Liver (tissue), 9 donors: ENCODE measurements around the gene AHSA1. TPM values are rescaled to one million over a fixed set of nuclear protein-coding genes. Genes with fewer than 3 reads are reported as not detected.

Source experiments
- DNase-seq: peaks from one replicate; pipeline ENCODE4 v3.0.0-alpha.2; 2017; ENCODE audit warnings: low spot score
- H3K27ac ChIP-seq, 2 donors: one replicate each; pipeline ENCODE4 v1.7.0; 2013; ENCODE audit warnings: inconsistent platforms in 2 of 2, low read length in 2 of 2, control low read depth in 1 of 2, low read depth in 1 of 2, mild to moderate bottlenecking in 1 of 2
- H3K27me3 ChIP-seq, 4 donors: one replicate each; pipeline versions ENCODE4 v1.6.1 to v1.7.0; 2013; ENCODE audit warnings: low read length in 3 of 4, inconsistent platforms in 1 of 4, mild to moderate bottlenecking in 1 of 4, moderate library complexity in 1 of 4; ENCODE audit not compliant: control insufficient read depth in 4 of 4, insufficient read depth in 4 of 4
- H3K36me3 ChIP-seq, 4 donors: one replicate each; pipeline versions ENCODE4 v1.6.1 to v1.7.0; 2013; ENCODE audit warnings: low read length in 3 of 4, mild to moderate bottlenecking in 3 of 4, low read depth in 1 of 4, moderate library complexity in 1 of 4; ENCODE audit not compliant: control insufficient read depth in 4 of 4, insufficient read depth in 3 of 4
- H3K4me1 ChIP-seq, 4 donors: one replicate each; pipeline versions ENCODE4 v1.6.1 to v1.7.0; 2013; ENCODE audit warnings: low read length in 3 of 4, mild to moderate bottlenecking in 3 of 4, moderate library complexity in 1 of 4; ENCODE audit not compliant: control insufficient read depth in 4 of 4, insufficient read depth in 4 of 4
- H3K4me3 ChIP-seq, 3 donors: one replicate each; pipeline versions ENCODE4 v1.6.1 to v1.7.0; 2013; ENCODE audit warnings: low read length in 3 of 3, control low read depth in 1 of 3, low read depth in 1 of 3, mild to moderate bottlenecking in 1 of 3
- H3K9ac ChIP-seq, 2 donors: one replicate each; pipeline ENCODE4 v1.7.0; 2013; ENCODE audit warnings: low read length in 2 of 2, mild to moderate bottlenecking in 2 of 2, moderate library complexity in 2 of 2, control low read depth in 1 of 2, low read depth in 1 of 2
- H3K9me3 ChIP-seq, 4 donors: one replicate each; pipeline versions ENCODE4 v1.6.1 to v1.7.0; 2013; ENCODE audit warnings: low read length in 3 of 4; ENCODE audit not compliant: control insufficient read depth in 4 of 4
- EGR1 ChIP-seq, 2 donors: IDR thresholded peaks; 2 replicates each; pipeline ENCODE4 v1.6.1; 2016 to 2018; ENCODE audit warnings: antibody characterized with exemption in 2 of 2, low read depth in 2 of 2
- FOXA1 ChIP-seq: IDR thresholded peaks from 2 replicates; pipeline ENCODE4 v1.6.1; 2016; ENCODE audit warnings: antibody characterized with exemption
- HNF4A ChIP-seq, 2 donors: conservative IDR thresholded peaks; 2 replicates each; pipeline ENCODE4 v1.6.1; 2016; ENCODE audit warnings: antibody characterized with exemption in 2 of 2, mild to moderate bottlenecking in 2 of 2
- HNF4G ChIP-seq: IDR thresholded peaks from 2 replicates; pipeline ENCODE4 v1.6.1; 2016; ENCODE audit warnings: antibody characterized with exemption
- JUND ChIP-seq, 2 donors: IDR thresholded peaks; 2 replicates each; pipeline ENCODE4 v1.6.1; 2016; ENCODE audit warnings: antibody characterized with exemption in 2 of 2
- NR2F2 ChIP-seq: IDR thresholded peaks from 2 replicates; pipeline ENCODE4 v1.6.1; 2016; ENCODE audit warnings: antibody characterized with exemption
- RAD21 ChIP-seq, 2 donors: IDR thresholded peaks; 2 replicates each; pipeline ENCODE4 v1.6.1; 2016; ENCODE audit warnings: antibody characterized with exemption in 2 of 2, mild to moderate bottlenecking in 2 of 2
- RXRA ChIP-seq, 2 donors: IDR thresholded peaks; 2 replicates each; pipeline ENCODE4 v1.6.1; 2017 to 2018; ENCODE audit warnings: antibody characterized with exemption in 2 of 2, mild to moderate bottlenecking in 1 of 2
- YY1 ChIP-seq: IDR thresholded peaks from 2 replicates; pipeline ENCODE4 v1.6.1; 2016; ENCODE audit warnings: antibody characterized with exemption, mild to moderate bottlenecking
- WGBS: extraction: QIAGEN DNeasy Blood & Tissue Kit; methylation state at CpG from one replicate; pipeline ENCODE4 v1.1.7; 2013; 5-methylcytosine and 5-hydroxymethylcytosine counted together
- polyA plus RNA-seq, 2 donors: library from polyadenylated mRNA; stranded (reverse) in 1 of 2; unstranded in 1 of 2; fragments of 200-250 nt in 1 of 2; fragments of >200 nt in 1 of 2; fragmentation: Nextera tagmentation in 1 of 2; extraction: Ambion mirVana in 1 of 2; gene quantifications; one replicate each; pipeline versions ENCODE4 v1.2.1 to v1.2.3, GENCODE V29; 2013 to 2015
- total RNA-seq, 2 donors: library from RNA; depleted of rRNA; stranded (reverse); fragments of >200 nt; gene quantifications; one replicate each; pipeline ENCODE4 v1.2.3, GENCODE V29; 2014
- TF ChIP-seq, protein P1 (sequence below): IDR thresholded peaks from 2 replicates; pipeline ENCODE4 v1.6.1; 2016; ENCODE audit warnings: antibody characterized with exemption
- TF ChIP-seq, protein P2 (sequence below): fragments of 150-350 bp; IDR thresholded peaks from 2 replicates; pipeline ENCODE4 v1.5.1; 2017; ENCODE audit warnings: improper control_type of control experiment, low read depth, low read length; ENCODE audit not compliant: missing input control
- TF ChIP-seq, protein P3 (sequence below): IDR thresholded peaks from 2 replicates; pipeline ENCODE4 v1.6.1; 2016; ENCODE audit warnings: antibody characterized with exemption
- TF ChIP-seq, protein P4 (sequence below): IDR thresholded peaks from 2 replicates; pipeline ENCODE4 v1.6.1; 2016; ENCODE audit warnings: antibody characterized with exemption
- TF ChIP-seq, protein P5 (sequence below): IDR thresholded peaks from 2 replicates; pipeline ENCODE4 v1.6.1; 2016; ENCODE audit warnings: antibody characterized with exemption, mild to moderate bottlenecking
- donor health status: healthy.
- donor health status: healthy.
- donor health status: healthy.
- donor health status: healthy.
- donor health status: healthy.

The AHSA1 gene
- total and polyA plus RNA-seq, 4 donors: 45.8 to 80.7 (median 50.9) TPM

DNA sequence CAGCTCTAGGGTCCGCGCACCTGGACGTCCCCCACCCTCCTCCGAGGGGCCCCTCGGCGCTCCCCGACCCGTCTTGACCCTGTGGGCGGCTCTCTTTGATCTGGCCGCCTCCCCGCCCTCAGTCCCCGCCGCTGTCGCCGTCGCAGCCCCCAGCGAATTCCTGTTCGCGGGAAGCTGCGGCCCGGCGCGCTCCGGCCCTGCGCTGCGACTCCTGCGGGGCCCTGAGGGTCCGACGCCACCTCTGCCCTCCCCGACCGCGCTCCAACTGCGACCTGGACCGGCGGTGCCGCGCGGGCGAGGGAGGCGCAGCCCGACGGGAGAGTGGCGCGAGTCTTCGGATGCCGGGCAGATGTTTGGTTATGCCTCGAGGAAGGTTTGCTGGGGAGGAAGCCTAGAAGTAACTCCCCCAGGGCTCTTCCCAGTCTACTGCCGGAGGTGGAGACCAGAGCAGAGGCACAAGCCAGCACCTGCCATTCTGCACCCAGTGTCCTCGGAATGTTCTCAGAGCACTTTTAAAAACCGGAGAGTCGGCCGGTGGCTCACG is 41.2 kb downstream of the AHSA1 start:
- Histone ChIP-seq H3K4me1 (peaks cover 7 to 15% (median 14%) of the 10 kb centered on the region in 4 donors), H3K4me3 (peak overlapping the region in 1 of 3 donors; percentile 61), H3K9ac (no peak overlapping the region), H3K36me3 (no peaks in the 10 kb centered on the region), H3K9me3 (peaks cover 0 to 4% (median 0%) of the 10 kb centered on the region in 4 donors), H3K27ac (no peak overlapping the region), H3K27me3 (peaks cover 2 to 17% (median 5%) of the 10 kb centered on the region in 4 donors)
- no peak for DNase-seq
- TF ChIP-seq, protein P1, sequence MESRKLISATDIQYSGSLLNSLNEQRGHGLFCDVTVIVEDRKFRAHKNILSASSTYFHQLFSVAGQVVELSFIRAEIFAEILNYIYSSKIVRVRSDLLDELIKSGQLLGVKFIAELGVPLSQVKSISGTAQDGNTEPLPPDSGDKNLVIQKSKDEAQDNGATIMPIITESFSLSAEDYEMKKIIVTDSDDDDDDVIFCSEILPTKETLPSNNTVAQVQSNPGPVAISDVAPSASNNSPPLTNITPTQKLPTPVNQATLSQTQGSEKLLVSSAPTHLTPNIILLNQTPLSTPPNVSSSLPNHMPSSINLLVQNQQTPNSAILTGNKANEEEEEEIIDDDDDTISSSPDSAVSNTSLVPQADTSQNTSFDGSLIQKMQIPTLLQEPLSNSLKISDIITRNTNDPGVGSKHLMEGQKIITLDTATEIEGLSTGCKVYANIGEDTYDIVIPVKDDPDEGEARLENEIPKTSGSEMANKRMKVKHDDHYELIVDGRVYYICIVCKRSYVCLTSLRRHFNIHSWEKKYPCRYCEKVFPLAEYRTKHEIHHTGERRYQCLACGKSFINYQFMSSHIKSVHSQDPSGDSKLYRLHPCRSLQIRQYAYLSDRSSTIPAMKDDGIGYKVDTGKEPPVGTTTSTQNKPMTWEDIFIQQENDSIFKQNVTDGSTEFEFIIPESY: no peak
- TF ChIP-seq HNF4G: no peak
- TF ChIP-seq NR2F2: no peak
- no peak for TF ChIP-seq FOXA1
- 5% methylated on average over 53 of the region's 53 CpGs for WGBS

DNA sequence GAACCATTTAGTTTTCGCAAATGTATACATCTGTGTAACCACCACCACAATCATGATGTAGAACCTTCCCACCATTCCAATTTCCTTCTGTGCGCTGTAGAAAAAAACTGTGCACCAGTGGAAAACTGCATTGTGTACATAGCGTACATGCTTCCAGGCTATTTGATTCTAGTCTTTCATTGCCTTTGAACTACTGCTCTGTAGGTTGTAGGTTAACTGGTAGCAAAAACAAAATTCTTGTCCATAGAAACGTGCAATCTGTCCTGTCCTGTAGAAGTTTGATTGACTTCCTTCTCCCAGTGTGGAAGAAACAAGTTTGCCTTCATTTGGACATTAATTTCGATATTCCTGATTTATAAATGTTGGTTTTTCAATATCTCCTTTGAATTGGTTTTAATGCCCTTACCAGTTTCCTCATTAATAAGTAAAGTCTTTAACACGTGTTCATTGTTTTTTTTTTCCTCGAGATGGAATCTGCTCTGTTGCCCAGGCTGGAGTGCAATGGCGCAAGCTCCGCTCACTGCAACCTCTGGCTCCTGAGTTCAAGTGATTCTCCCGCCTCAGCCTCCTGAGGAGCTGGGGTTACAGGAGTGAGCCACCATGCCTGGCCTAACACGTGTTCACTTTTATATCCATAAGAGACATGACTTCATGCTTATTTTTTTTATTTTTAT is 44.4 kb downstream of the AHSA1 start:
- Histone ChIP-seq H3K9me3 (peaks cover 0 to 4% (median 0%) of the 10 kb centered on the region in 4 donors), H3K9ac (no peak overlapping the region), H3K27me3 (peaks cover 2 to 17% (median 5%) of the 10 kb centered on the region in 4 donors), H3K4me1 (peaks cover 7 to 15% (median 14%) of the 10 kb centered on the region in 4 donors), H3K27ac (no peak overlapping the region), H3K4me3 (no peak overlapping the region), H3K36me3 (peaks cover 0 to 3% (median 0%) of the 10 kb centered on the region in 4 donors)
- no peak for DNase-seq
- WGBS: 78% methylated on average over 11 of the region's 11 CpGs
- TF ChIP-seq FOXA1 (no peak), JUND (IDR thresholded peaks at IDR 0.05) (no peak), RAD21 (IDR thresholded peaks at IDR 0.05) (no peak), EGR1 (IDR thresholded peaks at IDR 0.05; ENCODE audit: low read depth in 2 of 2) (no peak), YY1 (no peak), HNF4G (no peak), NR2F2 (no peak), RXRA (IDR thresholded peaks at IDR 0.05) (no peak), HNF4A (conservative IDR thresholded peaks at IDR 0.05) (no peak)
- TF ChIP-seq, protein P1: no peak
- TF ChIP-seq, protein P2, sequence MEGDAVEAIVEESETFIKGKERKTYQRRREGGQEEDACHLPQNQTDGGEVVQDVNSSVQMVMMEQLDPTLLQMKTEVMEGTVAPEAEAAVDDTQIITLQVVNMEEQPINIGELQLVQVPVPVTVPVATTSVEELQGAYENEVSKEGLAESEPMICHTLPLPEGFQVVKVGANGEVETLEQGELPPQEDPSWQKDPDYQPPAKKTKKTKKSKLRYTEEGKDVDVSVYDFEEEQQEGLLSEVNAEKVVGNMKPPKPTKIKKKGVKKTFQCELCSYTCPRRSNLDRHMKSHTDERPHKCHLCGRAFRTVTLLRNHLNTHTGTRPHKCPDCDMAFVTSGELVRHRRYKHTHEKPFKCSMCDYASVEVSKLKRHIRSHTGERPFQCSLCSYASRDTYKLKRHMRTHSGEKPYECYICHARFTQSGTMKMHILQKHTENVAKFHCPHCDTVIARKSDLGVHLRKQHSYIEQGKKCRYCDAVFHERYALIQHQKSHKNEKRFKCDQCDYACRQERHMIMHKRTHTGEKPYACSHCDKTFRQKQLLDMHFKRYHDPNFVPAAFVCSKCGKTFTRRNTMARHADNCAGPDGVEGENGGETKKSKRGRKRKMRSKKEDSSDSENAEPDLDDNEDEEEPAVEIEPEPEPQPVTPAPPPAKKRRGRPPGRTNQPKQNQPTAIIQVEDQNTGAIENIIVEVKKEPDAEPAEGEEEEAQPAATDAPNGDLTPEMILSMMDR: no peak
- TF ChIP-seq, protein P3, sequence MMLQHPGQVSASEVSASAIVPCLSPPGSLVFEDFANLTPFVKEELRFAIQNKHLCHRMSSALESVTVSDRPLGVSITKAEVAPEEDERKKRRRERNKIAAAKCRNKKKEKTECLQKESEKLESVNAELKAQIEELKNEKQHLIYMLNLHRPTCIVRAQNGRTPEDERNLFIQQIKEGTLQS: no peak
- TF ChIP-seq, protein P4, sequence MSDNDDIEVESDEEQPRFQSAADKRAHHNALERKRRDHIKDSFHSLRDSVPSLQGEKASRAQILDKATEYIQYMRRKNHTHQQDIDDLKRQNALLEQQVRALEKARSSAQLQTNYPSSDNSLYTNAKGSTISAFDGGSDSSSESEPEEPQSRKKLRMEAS: no peak
- TF ChIP-seq, protein P5, sequence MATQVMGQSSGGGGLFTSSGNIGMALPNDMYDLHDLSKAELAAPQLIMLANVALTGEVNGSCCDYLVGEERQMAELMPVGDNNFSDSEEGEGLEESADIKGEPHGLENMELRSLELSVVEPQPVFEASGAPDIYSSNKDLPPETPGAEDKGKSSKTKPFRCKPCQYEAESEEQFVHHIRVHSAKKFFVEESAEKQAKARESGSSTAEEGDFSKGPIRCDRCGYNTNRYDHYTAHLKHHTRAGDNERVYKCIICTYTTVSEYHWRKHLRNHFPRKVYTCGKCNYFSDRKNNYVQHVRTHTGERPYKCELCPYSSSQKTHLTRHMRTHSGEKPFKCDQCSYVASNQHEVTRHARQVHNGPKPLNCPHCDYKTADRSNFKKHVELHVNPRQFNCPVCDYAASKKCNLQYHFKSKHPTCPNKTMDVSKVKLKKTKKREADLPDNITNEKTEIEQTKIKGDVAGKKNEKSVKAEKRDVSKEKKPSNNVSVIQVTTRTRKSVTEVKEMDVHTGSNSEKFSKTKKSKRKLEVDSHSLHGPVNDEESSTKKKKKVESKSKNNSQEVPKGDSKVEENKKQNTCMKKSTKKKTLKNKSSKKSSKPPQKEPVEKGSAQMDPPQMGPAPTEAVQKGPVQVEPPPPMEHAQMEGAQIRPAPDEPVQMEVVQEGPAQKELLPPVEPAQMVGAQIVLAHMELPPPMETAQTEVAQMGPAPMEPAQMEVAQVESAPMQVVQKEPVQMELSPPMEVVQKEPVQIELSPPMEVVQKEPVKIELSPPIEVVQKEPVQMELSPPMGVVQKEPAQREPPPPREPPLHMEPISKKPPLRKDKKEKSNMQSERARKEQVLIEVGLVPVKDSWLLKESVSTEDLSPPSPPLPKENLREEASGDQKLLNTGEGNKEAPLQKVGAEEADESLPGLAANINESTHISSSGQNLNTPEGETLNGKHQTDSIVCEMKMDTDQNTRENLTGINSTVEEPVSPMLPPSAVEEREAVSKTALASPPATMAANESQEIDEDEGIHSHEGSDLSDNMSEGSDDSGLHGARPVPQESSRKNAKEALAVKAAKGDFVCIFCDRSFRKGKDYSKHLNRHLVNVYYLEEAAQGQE: no peak
